ENCODE measurements around the gene TMA7. TPM values are rescaled to one million over a fixed set of nuclear protein-coding genes. Genes with fewer than 3 reads are reported as not detected.

Gene TMA7
- total RNA-seq, 6 experiments from 2014 or later = 213 to 341 (median 280) TPM

GRCh38 chr3:48406443-48407431, 33.3 kb upstream of the TMA7 start:
- Mint-ChIP-seq H3K27ac (no peak overlapping the region), H3K9me3 (no peaks in the 10 kb centered on the region)

GRCh38 chr3:48407542-48408099, 32.4 kb upstream of the TMA7 start:
- Mint-ChIP-seq H3K9me3 (no peaks in the 10 kb centered on the region), H3K4me3 (no peak overlapping the region), H3K4me1 (ENCODE audit: low read depth) (peaks cover 3% of the 10 kb centered on the region), H3K27ac (no peak overlapping the region), H3K36me3 (ENCODE audit: low read depth) (peaks cover 5% of the 10 kb centered on the region; the same call in 1 of the 2 replicates), H3K27me3 (ENCODE audit: insufficient read depth) (no peaks in the 10 kb centered on the region)
- no peak for DNase-seq
- TF ChIP-seq, protein P1, sequence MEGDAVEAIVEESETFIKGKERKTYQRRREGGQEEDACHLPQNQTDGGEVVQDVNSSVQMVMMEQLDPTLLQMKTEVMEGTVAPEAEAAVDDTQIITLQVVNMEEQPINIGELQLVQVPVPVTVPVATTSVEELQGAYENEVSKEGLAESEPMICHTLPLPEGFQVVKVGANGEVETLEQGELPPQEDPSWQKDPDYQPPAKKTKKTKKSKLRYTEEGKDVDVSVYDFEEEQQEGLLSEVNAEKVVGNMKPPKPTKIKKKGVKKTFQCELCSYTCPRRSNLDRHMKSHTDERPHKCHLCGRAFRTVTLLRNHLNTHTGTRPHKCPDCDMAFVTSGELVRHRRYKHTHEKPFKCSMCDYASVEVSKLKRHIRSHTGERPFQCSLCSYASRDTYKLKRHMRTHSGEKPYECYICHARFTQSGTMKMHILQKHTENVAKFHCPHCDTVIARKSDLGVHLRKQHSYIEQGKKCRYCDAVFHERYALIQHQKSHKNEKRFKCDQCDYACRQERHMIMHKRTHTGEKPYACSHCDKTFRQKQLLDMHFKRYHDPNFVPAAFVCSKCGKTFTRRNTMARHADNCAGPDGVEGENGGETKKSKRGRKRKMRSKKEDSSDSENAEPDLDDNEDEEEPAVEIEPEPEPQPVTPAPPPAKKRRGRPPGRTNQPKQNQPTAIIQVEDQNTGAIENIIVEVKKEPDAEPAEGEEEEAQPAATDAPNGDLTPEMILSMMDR (IDR thresholded peaks at IDR 0.05) = no peak

More at GRCh38 chr3:48406443-48407431, 33.3 kb upstream of the TMA7 start:
- peaks cover 12% of the 10 kb centered on the region for H3K4me1 Mint-ChIP-seq (ENCODE audit: low read depth)
- H3K4me3 Mint-ChIP-seq = no peak overlapping the region
- no peaks in the 10 kb centered on the region for H3K27me3 Mint-ChIP-seq (ENCODE audit: insufficient read depth)
- TF ChIP-seq, protein P1 (IDR thresholded peaks at IDR 0.05) = no peak
- H3K36me3 Mint-ChIP-seq (ENCODE audit: low read depth) = peaks cover 5% of the 10 kb centered on the region; the same call in 1 of the 2 replicates
- no peak for DNase-seq

DNA sequence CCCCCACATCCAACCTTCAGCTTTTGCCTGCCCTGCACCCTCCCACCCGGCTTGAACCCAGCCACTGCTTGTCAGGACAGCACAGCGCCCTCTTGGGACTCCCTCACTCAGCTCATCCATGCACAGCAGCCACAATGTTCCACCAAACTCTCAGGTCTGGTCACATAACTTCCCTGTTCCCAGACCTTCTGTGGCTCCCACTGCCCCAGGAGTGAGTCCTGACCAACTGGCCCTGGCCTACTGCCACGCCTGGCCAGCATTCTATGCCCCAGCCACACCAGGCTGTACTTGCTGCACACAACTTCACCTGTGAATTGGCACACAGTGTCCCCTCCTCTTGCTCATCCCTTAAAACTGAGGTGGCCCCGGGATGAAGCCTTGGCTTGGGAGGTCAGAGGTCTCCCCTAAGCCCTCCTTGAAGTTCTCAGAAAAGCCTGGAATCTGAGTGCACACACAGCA, 31.2 kb upstream of the TMA7 start:
- Mint-ChIP-seq H3K36me3 (ENCODE audit: low read depth) (no peaks in the 10 kb centered on the region), H3K9me3 (no peaks in the 10 kb centered on the region), H3K27ac (no peak overlapping the region), H3K4me3 (no peak overlapping the region), H3K27me3 (ENCODE audit: insufficient read depth) (no peaks in the 10 kb centered on the region; the same call in 1 of the 2 replicates), H3K4me1 (ENCODE audit: low read depth) (no peaks in the 10 kb centered on the region)
- TF ChIP-seq, protein P1 (IDR thresholded peaks at IDR 0.05) = peak; percentile 47
- no peak for DNase-seq

DNA sequence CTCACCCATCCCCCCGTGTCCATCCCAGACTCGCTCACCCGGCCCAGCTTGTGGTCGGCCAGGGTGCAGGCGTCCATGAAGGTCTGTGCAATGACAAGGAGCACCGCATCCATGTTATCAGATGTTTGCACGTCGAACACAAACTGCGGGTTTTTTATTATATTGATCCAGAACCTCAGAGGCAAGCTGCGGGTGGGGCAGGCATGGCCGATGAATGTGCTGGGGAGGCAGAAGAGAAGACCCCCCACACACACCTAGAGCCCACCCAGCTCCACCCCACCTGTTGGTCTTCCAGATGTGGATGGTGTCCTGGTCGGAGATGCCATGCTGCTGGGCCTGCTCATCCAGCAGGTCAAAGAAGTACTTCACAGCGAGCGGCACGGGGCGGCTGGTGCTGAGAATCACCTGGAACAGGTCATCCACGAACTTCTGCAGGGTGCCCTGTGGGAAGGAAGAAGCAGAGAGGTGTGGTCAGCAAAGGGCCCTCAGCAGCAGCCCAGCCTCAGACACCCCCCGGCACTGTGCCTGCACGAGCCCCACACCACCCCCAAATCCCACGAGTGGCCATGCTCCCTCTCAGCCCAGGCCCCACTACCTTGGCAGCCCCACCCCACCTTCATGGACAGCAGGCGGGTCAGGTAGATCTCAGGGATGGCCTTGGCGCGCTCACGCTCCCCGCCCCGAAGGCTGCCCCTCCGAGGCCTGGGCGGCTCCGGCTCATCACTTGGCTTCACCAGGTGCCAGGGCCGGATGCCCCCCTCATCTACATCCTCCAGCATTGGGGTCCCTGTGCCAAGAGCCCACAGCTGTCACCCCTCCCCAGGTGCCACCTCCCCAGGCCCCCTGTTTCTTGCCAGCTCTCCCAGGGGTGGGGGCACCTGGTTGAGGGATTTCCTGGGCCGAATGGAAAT, 30.5 kb upstream of the TMA7 start:
- TF ChIP-seq, protein P1 (IDR thresholded peaks at IDR 0.05) = no peak
- Mint-ChIP-seq H3K4me1 (ENCODE audit: low read depth) (no peaks in the 10 kb centered on the region), H3K27ac (no peak overlapping the region), H3K27me3 (ENCODE audit: insufficient read depth) (no peaks in the 10 kb centered on the region; the same call in 1 of the 2 replicates), H3K4me3 (no peak overlapping the region), H3K9me3 (no peaks in the 10 kb centered on the region), H3K36me3 (ENCODE audit: low read depth) (no peaks in the 10 kb centered on the region)
- DNase-seq = no peak
